HG02885 (cell line): Measurements from ENCODE around the gene COQ4.
"Not testable (repeated sequence)": the region's sequence is repeated elsewhere in the genome, so short reads cannot be mapped to it uniquely, and the experiment has no call there.

Experiments used
- ATAC-seq: cut with Tn5 transposase; IDR thresholded peaks from one replicate; pipeline ENCODE4 v1.9.1; 2021; ENCODE audit warnings: mild to moderate bottlenecking; ENCODE audit not compliant: unreplicated experiment, poor library complexity

Gene COQ4

DNA sequence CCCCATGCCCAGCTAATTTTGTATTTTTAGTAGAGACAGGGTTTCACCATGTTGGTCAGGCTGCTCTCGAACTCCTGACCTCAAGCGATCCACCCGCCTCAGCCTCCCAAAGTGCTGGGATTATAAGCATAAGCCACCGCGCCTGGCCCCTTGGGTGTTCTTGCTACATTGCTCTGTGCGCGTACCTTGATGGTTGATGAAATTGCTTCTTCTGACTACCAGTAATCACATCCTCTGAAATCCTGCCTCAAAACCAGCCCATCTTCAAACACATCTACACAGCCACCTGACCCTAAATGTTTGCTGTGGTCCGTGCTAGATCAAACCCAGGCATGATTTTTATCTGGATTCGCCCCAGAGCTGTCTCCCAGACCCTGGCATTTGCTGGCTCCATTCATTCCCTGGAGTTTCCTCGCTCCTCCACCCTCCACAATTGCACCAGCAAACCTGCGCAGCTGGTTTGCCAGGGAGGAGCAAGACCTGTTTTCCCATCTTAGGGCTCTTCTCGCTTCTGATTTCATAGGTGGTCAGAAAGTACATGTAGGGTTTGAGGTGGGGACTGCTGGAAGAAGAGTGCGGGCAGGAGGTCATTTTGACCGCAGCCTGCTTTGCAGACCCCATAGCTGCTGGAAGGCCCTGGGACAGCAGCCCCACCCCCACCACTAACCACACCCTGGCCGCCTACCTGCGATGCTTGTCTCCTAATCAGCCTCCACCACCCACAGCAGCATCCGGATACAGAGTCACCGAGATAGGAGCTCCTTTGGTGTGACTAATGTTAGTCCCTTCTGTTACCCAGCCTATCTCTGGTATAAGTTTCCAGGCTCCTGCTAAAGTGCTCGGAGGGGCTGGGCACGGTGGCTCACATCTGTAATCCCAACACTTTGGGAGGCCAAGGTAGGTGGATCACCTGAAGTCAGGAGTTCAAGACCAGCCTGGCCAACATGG, 23.8 kb upstream of the COQ4 start:
- ATAC-seq, result no peak

DNA sequence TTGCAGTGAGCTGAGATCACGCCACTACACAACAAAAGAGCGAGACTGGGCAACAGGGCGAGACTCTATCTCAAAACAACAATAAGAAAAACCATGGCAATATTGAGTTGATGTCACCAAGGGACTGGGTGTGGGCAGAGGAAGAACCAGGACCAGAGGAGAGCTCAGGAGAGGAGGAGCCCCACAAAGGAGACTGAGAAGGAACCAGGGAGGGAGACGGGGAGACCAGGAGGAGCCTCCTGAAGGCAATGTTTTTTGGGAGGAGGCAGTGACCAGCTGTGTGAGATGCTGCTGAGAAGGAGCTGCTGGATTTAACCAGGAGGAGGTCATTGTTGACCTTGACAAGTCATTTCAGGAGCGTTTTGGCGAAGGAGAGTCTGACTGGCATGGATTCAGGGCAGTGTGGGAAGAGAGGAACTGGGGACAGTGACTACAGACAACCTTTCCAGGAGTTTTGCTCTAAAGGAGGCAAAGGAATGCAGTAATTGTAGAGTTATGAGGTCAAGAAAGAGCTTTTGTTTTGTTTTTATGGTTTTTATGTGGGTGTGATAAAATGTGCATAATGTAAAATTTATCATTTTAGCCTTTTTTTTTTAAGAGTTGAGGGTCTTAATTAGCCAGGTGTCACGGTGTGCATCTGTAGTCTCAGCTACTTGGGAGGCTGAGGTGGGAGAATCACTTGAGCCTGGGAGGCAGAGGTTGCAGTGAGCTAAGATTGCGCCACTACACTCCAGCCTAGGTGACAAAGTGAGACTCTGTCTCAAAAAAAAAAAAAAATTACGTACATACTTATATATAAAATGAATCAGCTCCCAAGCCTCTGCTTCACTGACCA, 18.3 kb upstream of the COQ4 start:
- no peak for ATAC-seq

DNA sequence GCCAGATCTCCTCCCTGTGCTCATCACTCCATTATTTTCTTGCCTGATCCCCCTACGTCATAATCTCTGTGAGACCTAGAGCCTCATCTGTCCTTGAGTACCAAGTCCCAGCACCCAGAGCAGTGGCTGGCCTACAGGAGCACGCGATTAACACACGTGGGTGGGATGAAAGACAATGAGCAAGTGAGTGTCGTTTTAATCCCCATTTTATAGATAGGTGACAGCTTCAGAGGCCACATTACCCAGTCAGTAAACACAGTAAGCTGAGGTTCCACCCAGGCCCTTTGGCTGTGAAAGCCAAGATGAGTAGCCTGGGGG, 17.7 kb upstream of the COQ4 start:
- no peak for ATAC-seq

DNA sequence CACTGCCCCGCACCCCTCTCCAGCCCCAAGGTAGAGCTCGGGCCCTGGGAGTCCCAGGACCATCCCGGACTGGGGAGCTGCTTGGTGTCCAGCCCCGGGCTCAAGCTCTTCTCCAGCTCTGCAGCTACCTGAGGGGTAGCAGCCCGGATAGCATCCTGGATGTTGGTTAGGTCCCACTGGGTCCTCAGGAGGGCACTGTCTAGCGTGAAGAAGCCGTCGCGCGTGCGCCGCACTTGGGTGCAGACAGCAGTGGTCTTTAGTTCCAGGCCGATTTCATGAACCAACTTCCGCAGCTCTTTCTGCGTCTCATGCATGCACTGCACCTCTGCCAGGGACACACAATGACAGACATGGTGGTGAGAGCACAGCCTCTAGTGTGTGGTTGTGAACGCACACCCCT, 13.1 kb upstream of the COQ4 start:
- no peak for ATAC-seq

DNA sequence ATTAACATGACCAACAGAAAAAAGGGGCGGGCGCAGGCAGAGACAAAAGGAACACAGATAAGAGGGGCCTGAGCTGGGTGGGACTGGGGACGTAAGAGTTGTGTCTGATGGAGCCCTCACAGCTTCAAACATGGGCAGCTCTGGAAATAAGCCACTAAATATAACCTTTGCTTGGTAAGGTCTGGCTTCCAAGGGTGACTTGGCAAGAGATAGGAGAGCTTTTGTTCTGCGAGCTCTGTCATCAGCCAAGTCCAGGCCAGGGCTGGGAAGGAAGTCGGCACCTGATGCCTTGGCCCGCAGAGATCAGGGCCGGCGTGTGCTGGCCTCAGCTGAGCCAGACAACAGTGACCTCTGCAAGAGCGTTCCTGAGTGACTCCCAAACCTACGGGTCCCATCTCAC, 12.2 kb upstream of the COQ4 start:
- ATAC-seq, result no peak

DNA sequence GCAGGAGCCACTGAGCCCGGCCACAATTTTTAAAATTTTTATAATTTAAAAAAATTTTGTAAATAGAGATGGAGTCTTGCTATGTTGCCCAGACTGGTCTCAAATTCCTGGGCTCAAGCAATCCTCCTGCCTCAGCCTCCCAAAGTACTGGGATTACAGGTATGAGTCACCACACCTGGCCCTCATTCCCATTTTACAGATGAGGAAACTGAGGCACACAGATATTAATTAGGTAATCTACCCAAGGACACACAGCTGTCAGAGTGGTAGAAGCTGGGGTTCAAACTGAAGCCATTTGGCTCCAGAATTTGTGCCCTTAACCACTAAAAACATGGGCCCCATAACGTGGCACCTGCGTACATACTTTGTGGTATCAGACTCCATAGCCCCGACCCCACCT, 7.9 kb upstream of the COQ4 start:
- ATAC-seq, result no peak

DNA sequence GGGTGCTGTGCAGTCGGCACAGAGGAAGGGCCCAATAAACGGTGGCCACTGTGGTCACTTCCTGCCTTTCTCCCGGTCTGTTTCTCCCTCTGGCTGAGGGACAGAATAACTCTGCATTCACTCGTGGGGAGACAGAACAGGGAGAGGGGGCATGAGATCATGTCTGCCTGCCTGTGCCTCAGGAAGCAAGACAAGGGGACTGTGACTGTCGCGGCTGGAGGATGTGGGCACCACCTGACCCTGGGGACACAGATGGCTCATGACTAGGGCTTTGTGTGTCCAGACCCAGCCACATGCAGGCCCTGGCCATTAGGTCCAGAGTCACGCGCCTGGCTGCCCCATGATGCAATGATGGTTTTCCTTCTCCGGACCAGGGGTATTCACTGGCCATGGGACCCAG, 6.2 kb upstream of the COQ4 start:
- no peak for ATAC-seq

DNA sequence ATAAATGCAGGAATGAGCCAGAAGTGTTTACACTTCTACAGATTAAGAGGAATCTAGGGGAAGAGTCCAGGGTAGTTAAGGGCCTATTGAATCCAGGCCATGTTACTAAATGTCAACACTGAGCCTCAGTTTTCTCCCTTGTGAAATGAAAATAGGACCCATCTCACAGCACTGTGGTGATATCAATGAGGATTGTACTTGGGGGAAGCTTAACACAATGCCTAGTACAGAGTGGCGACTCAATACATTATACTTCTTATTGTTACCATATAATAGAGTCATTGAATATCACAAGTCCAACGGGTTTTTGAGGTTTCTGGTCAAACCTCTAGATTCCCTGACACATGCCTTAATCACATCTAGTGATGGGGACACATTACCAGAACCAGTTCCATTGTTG, 5.0 kb upstream of the COQ4 start:
- no peak for ATAC-seq

DNA sequence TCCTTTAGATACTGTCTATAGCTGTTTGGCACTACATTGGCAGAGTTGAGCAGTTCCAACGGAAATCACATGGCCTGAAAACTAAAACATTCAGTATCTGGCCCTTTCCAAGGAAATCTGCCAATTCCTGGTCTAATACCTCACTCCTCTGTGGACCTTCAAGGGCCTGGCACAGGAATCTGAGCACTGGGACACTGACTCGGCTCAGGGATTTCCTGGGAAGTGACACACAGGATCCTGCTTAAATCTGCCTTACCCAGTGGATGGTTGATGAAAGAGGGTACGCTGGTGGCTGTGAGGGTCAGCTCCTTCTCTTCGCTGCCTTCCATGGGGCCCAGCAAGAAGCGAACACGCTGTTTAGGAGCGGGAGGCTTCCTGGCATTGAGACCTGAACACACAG, 1.3 kb upstream of the COQ4 start:
- no peak for ATAC-seq

DNA sequence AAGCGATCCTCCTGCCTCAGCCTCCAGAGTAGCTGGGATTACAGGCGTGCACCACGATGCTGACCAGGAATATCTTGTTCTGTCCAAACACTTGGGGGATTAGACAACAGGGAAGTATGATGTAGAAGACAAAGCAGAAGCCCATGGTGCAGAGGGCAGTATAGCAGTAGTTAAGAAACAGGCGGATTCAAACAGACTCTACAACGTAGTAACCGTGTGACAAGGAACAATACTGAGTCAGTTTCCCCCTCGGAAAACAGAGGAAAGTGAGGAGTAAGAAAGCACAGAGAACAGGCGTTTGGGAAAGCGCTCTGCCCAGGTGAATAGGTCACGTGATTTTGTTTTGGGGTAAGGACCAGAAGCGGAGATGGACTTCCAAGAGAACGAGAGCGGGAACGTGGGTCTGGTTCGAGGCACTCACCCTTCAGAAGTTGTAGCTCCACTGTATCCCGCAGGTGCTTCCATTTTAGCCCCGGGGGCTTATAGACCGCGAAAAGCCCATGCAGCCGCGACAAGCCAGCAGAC, 698 bp upstream of the COQ4 start:
- peak; percentile 22 for ATAC-seq

DNA sequence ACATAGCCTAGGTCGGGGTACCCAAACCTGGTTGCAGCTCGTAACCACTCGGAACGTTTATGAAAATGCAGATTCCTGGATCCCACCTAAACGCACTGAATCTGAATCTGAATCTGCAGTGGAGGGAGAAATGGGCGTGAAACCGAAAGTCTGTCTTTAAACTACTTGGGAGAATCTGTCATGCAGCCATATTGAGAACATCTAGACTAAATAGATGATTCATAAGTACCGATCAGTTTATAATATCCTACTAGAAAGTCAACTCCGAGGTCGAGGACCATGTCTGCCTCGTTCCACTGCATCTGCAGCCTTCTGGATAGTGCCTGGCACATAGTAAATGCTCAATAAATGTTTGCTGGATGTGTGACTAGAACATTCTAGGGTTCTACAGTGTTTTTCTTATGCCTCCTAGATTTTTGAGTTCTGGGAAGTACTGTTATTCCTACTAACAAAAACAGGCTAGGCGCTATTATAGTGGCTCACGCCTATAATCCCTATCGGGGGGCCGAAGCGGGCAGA, 632 bp downstream of the COQ4 start:
- ATAC-seq, result no peak

DNA sequence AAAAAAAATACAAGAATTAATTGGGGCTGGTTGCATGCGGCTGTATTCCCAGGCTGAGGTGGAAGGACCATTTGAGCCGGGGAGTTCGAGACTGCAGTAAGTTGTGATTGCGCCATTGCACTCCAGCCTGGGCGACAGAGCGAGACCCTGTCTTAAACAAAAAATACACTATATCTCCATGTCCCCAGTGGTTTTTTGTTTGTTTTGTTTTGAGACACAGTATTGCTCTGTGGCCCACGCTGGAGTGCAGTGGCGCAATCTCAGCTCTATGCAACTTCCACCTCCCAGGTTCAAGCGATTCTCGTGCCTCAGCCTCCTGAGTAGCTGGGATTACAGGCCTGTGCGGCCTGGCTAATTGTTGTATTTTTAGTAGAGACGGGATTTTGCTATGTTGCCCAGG, 1.2 kb downstream of the COQ4 start:
- no peak for ATAC-seq

DNA sequence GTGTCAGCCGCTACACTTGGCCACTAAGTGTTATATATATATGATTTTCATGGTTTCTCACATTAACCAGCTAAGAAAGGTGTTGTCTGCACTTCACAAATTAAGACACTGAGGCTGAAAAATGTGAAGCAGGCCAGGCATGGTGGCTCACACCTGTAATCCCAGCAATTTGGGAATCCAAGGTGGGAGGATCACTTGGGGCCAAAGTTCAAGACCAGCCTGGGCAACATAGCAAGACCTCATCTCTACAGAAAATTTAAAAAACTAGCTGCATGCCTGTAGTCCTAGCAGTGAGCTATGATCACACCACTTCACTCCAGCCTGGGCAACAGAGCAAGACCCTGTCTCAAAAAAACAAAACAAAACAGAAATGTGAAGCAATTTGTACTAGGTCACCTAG, 1.8 kb downstream of the COQ4 start:
- ATAC-seq, result no peak

DNA sequence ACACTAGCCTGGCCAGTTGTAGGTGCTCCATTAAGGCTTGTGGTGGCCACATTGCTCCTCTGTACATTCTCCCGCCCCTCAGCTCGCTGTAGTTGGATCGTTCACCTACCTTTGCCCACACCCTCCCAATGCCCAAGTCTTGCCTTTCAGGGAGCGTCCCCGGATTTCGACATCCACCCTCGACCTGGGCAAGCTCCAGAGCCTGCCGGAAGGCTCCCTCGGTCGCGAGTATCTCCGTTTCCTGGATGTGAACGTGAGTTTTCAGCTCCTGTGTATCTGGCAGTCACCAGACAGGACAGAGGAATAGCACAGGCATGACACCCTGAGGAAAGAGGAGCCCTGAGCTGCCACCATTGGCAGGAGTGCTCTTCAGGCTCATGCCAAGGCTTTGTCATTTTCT, 3.0 kb downstream of the COQ4 start:
- ATAC-seq, result no peak

DNA sequence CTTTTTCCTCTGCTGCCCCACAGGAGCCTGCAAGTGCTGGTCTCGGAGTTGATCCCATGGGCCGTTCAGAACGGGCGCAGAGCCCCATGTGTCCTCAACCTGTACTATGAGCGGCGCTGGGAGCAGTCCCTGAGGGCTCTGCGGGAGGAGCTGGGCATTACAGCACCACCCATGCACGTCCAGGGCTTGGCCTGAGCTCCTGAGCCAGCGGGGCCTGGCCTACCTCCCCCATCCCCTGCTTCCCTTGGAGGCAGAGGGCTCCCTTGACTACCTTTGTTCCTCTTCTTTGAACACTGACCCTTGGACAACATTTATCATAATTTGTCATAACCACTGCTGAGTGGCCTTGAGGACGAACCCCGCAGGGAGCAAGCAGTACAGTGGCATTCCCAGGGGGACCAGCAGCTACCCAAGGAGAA, 10.8 kb downstream of the COQ4 start:
- ATAC-seq, result no peak

DNA sequence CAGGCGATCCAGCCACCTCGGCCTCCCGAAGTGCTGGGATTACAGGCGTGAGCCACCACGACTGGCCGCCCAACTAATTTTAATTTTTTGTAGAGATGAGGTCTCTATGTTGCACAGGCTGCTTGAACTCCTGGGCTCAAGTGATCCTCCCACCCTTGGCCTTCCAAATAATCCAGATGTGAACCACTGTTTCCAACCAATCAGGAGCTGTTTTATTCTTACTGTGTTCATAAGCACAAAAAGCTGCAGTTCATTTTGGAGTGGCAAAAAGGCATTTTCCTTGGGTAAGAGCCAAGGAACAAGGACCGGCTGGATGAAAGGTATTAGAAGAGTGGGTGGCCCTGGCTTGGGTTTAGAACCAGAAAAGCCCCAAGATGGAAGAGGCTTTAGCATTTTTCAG, 12.5 kb downstream of the COQ4 start:
- ATAC-seq, result no peak

DNA sequence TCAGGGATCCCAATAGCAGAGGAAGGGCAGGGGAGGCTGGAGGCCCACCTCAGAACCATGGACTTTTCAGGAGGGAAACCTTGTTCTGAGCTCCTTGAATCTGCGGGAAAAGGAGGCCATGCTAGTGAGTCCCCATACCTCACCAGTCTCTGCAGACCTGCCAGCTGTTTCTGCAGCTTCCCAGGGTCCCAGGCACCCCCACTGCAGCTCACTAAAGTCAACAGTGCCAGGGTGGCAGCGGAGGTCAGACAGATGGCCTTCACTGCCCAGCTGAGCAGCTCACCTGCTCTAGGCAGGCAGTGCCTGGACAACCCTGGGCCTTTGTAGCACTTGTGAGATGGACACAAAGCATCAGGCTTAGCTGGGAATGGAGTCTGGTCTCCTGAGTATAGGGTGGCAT, 13.3 kb downstream of the COQ4 start:
- no peak for ATAC-seq

DNA sequence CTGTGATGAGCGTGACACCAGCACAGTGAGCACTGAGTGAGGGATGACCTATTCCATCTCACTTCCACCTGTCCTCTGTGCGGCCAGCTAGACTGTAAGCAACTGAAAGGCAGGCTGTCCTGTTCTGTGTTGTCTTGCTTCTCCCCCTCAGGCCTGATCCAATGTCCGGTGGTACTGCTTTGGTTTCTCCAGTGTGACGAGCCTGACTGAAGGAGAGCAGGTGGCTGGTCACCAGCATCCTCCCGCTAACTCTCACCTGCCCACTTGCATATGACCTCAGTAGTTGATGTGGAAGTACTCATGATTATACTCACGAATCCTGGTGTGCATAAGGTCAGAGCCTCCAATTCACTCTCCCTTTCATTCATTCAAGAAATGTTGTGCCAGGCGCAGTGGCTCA, 15.3 kb downstream of the COQ4 start:
- ATAC-seq, result no peak

DNA sequence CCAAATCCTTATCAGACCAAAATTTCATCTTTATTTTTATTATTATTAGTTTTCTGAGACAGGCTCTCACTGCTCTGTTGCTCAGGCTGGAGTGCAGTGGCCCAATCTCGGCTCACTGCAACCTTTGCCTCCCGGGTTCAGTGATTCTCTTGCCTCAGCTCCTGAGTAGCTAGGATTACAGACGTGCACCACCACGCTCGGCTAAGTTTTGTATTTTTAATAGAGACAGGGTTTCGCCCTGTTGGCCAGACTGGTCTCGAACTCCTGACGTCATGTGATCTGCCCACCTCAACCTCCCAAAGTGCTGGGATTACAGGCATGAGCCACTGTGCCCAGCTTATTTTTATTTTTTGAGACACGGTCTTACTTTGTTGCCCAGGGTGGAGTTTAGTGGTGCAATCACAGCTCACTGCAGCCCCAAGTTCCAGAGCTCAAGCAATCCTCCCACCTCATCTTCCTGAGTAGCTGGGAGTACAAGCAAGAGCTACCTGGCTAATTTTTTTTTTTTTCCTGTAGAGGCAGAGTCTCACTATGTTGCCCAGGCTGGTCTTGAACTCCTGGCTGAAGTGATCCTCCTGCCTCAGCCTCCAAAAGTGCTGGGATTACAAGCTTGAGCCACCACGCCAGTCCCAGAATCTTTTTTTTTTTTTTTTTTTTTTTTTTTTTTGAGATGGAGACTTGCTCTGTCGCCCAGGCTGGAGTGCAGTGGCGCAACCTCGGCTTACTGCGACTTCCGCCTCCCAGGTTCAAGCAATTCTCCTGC, 16.4 kb downstream of the COQ4 start:
- ATAC-seq, result not testable (repeated sequence)
